NT2/D1 (cell line): Measurements from ENCODE around the gene PTPRN.

Experiments used
- DNase-seq: peaks from one replicate; pipeline ENCODE4 v3.0.0-alpha.2; 2011; ENCODE audit warnings: low read depth, low spot score
- H3K27me3 ChIP-seq: 2 replicates; pipeline ENCODE4 v1.6.0; 2011; ENCODE audit warnings: mild to moderate bottlenecking; ENCODE audit not compliant: insufficient read length, insufficient read depth
- H3K36me3 ChIP-seq: 2 replicates; pipeline ENCODE4 v1.6.1; 2011; ENCODE audit warnings: mild to moderate bottlenecking, low read length, mixed read lengths; ENCODE audit not compliant: insufficient read depth, insufficient read length
- H3K4me1 ChIP-seq: 2 replicates; pipeline ENCODE4 v1.5.1; 2011; ENCODE audit not compliant: insufficient read depth, insufficient read length
- H3K4me3 ChIP-seq: 2 replicates; pipeline ENCODE4 v1.5.1; 2011; ENCODE audit warnings: low read depth; ENCODE audit not compliant: insufficient read length
- H3K9ac ChIP-seq: 2 replicates; pipeline ENCODE4 v1.6.0; 2011; ENCODE audit warnings: low read depth; ENCODE audit not compliant: insufficient read length
- H3K9me3 ChIP-seq: 2 replicates; pipeline ENCODE4 v1.5.1; 2011; ENCODE audit warnings: mild to moderate bottlenecking, low read length; ENCODE audit not compliant: insufficient read depth
- SUZ12 ChIP-seq: IDR thresholded peaks from 2 replicates; pipeline ENCODE4 v1.6.1; 2011; ENCODE audit not compliant: insufficient read length, insufficient read depth; ENCODE audit errors: extremely low read depth
- YY1 ChIP-seq: IDR thresholded peaks from 2 replicates; pipeline ENCODE4 v1.6.1; 2011; ENCODE audit not compliant: insufficient read length, insufficient read depth
- ZNF274 ChIP-seq: IDR thresholded peaks from 2 replicates; pipeline ENCODE4 v1.6.1; 2011; ENCODE audit warnings: mild to moderate bottlenecking, low read depth, low read length

PTPRN gene

GRCh38 chr2:219252570-219252899 lies 56.7 kb downstream of the PTPRN start:
- H3K36me3 ChIP-seq: peaks cover 39% of the 10 kb centered on the region
- peak overlapping the region; percentile 53 for H3K4me3 ChIP-seq
- TF ChIP-seq SUZ12 (no peak), ZNF274 (no peak), YY1 (no peak)
- no peak for DNase-seq
- peaks cover 55% of the 10 kb centered on the region for H3K27me3 ChIP-seq
- peak overlapping the region; percentile 72 for H3K9ac ChIP-seq
- peaks cover 25% of the 10 kb centered on the region for H3K4me1 ChIP-seq
- no peaks in the 10 kb centered on the region for H3K9me3 ChIP-seq

GRCh38 chr2:219252084-219252483 lies 57.1 kb downstream of the PTPRN start:
- H3K27me3 ChIP-seq: peaks cover 55% of the 10 kb centered on the region
- peaks cover 44% of the 10 kb centered on the region for H3K36me3 ChIP-seq
- H3K4me3 ChIP-seq: no peak overlapping the region
- peaks cover 25% of the 10 kb centered on the region for H3K4me1 ChIP-seq
- no peak for DNase-seq
- TF ChIP-seq ZNF274: no peak
- no peak for TF ChIP-seq SUZ12
- no peak for TF ChIP-seq YY1
- H3K9me3 ChIP-seq: no peaks in the 10 kb centered on the region
- no peak overlapping the region for H3K9ac ChIP-seq

- Histone ChIP-seq H3K9ac (no peak overlapping the region), H3K4me1 (peaks cover 25% of the 10 kb centered on the region), H3K27me3 (peaks cover 53% of the 10 kb centered on the region), H3K4me3 (no peak overlapping the region), H3K9me3 (no peaks in the 10 kb centered on the region), H3K36me3 (peaks cover 48% of the 10 kb centered on the region)
- DNase-seq: no peak
- TF ChIP-seq SUZ12 (no peak), YY1 (no peak), ZNF274 (no peak)
Measured at GRCh38 chr2:219251656-219252055, 57.5 kb downstream of the PTPRN start.

- H3K9ac ChIP-seq: no peak overlapping the region
- no peak for DNase-seq
- peaks cover 25% of the 10 kb centered on the region for H3K4me1 ChIP-seq
- peak overlapping the region; percentile 1 for H3K4me3 ChIP-seq
- no peaks in the 10 kb centered on the region for H3K9me3 ChIP-seq
- H3K36me3 ChIP-seq: peaks cover 52% of the 10 kb centered on the region
- TF ChIP-seq SUZ12 (no peak), YY1 (no peak), ZNF274 (no peak)
- H3K27me3 ChIP-seq: peaks cover 38% of the 10 kb centered on the region
Measured at GRCh38 chr2:219250049-219250781, 59.0 kb downstream of the PTPRN start.

GRCh38 chr2:219249203-219249980 lies 59.8 kb downstream of the PTPRN start:
- peak overlapping the region; percentile 46 for H3K9ac ChIP-seq
- peaks cover 52% of the 10 kb centered on the region for H3K36me3 ChIP-seq
- peaks cover 30% of the 10 kb centered on the region for H3K27me3 ChIP-seq
- H3K4me3 ChIP-seq: peak overlapping the region; percentile 1
- no peak for TF ChIP-seq YY1
- H3K9me3 ChIP-seq: no peaks in the 10 kb centered on the region
- no peak for DNase-seq
- H3K4me1 ChIP-seq: peaks cover 27% of the 10 kb centered on the region

- H3K9me3 ChIP-seq: no peaks in the 10 kb centered on the region
- TF ChIP-seq SUZ12: no peak
- TF ChIP-seq ZNF274: no peak
- TF ChIP-seq YY1: no peak
- peaks cover 52% of the 10 kb centered on the region for H3K36me3 ChIP-seq
- peaks cover 23% of the 10 kb centered on the region for H3K4me1 ChIP-seq
- H3K4me3 ChIP-seq: no peak overlapping the region
- no peak for DNase-seq
- H3K27me3 ChIP-seq: peaks cover 25% of the 10 kb centered on the region
- H3K9ac ChIP-seq: peak overlapping the region; percentile 46
Measured at GRCh38 chr2:219248845-219249202, 60.4 kb downstream of the PTPRN start.

GRCh38 chr2:219247678-219248642 lies 61.2 kb downstream of the PTPRN start:
- no peak for TF ChIP-seq ZNF274
- no peak for TF ChIP-seq SUZ12
- no peak for TF ChIP-seq YY1
- no peak for DNase-seq
- Histone ChIP-seq H3K36me3 (peaks cover 52% of the 10 kb centered on the region), H3K9me3 (no peaks in the 10 kb centered on the region), H3K4me1 (peaks cover 23% of the 10 kb centered on the region), H3K4me3 (no peak overlapping the region), H3K9ac (no peak overlapping the region), H3K27me3 (peaks cover 16% of the 10 kb centered on the region)
